ENCODE measurements around the gene MYBPH.
A peak's percentile ranks its signal among the peaks of the same experiment; 100 is the strongest.

Gene MYBPH

GRCh38 chr1:203151362-203152157 is 24.1 kb downstream of the MYBPH start:
- TF ChIP-seq, protein P1, sequence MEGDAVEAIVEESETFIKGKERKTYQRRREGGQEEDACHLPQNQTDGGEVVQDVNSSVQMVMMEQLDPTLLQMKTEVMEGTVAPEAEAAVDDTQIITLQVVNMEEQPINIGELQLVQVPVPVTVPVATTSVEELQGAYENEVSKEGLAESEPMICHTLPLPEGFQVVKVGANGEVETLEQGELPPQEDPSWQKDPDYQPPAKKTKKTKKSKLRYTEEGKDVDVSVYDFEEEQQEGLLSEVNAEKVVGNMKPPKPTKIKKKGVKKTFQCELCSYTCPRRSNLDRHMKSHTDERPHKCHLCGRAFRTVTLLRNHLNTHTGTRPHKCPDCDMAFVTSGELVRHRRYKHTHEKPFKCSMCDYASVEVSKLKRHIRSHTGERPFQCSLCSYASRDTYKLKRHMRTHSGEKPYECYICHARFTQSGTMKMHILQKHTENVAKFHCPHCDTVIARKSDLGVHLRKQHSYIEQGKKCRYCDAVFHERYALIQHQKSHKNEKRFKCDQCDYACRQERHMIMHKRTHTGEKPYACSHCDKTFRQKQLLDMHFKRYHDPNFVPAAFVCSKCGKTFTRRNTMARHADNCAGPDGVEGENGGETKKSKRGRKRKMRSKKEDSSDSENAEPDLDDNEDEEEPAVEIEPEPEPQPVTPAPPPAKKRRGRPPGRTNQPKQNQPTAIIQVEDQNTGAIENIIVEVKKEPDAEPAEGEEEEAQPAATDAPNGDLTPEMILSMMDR (IDR thresholded peaks at IDR 0.05; ENCODE audit: control insufficient read depth, extremely low read depth, insufficient read depth), result no peak
- no peak overlapping the region for H3K4me3 ChIP-seq (ENCODE audit: low read depth, low read length)
- no peak for DNase-seq (ENCODE audit: low read depth)

- DNase-seq (ENCODE audit: low read depth), result no peak
- TF ChIP-seq, protein P1 (IDR thresholded peaks at IDR 0.05; ENCODE audit: control insufficient read depth, extremely low read depth, insufficient read depth), result no peak
- no peak overlapping the region for H3K4me3 ChIP-seq (ENCODE audit: low read depth, low read length)
Measured at GRCh38 chr1:203150511-203151297, 24.9 kb downstream of the MYBPH start.

GRCh38 chr1:203149188-203149840 is 26.3 kb downstream of the MYBPH start:
- H3K4me3 ChIP-seq (ENCODE audit: low read depth, low read length), result no peak overlapping the region
- TF ChIP-seq, protein P1 (IDR thresholded peaks at IDR 0.05; ENCODE audit: control insufficient read depth, extremely low read depth, insufficient read depth), result no peak
- no peak for DNase-seq (ENCODE audit: low read depth)

- H3K4me3 ChIP-seq (ENCODE audit: low read depth, low read length), result no peak overlapping the region
- TF ChIP-seq, protein P1 (IDR thresholded peaks at IDR 0.05; ENCODE audit: control insufficient read depth, extremely low read depth, insufficient read depth), result no peak
- DNase-seq (ENCODE audit: low read depth), result no peak
Measured at GRCh38 chr1:203148579-203148978, 27.0 kb downstream of the MYBPH start.

DNA sequence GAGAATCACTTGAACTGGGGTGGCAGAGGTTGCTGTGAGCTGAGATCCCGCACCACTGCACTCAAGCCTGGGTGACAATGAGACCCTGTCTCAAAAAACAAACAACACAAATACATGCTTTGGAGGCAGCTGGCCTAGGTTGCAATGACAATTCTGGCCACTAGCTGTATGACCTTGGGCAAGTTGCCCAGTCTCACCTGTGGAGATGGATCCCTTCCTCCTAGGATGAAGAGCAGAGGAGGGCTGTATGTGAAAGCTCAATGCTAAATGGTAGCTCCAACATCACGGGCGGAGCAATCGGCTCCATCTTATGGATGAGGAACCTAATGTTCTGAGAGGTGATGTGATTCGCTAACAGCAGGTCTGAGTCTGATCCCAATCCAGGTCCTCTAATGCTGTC is 27.5 kb downstream of the MYBPH start:
- DNase-seq (ENCODE audit: low read depth), result peak; percentile 15
- no peak overlapping the region for H3K4me3 ChIP-seq (ENCODE audit: low read depth, low read length)
- TF ChIP-seq, protein P1 (IDR thresholded peaks at IDR 0.05; ENCODE audit: control insufficient read depth, extremely low read depth, insufficient read depth), result peak; percentile 66

DNA sequence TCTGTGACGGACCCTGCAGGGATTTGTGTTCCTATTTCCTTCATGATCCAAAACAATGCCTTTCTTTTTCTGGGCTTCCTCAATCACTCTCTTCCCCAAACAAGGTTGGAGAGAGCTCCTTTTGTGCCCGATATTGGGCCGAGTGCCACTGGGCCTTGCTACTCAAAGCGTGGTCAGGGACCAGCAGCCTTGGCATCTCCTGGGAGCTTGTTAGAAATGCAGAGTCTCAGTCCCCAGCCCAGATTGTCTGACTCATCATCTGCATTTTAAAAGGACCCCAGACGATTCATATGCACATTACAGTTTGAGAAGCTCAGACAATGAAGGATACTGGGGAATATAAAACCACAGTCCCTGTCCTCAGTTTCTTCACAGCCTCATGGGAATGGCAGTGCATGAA is 28.2 kb downstream of the MYBPH start:
- no peak overlapping the region for H3K4me3 ChIP-seq (ENCODE audit: low read depth, low read length)
- TF ChIP-seq, protein P1 (IDR thresholded peaks at IDR 0.05; ENCODE audit: control insufficient read depth, extremely low read depth, insufficient read depth), result no peak

More for the DNA sequence above, 28.2 kb downstream of the MYBPH start:
- DNase-seq (ENCODE audit: low read depth), result no peak

Data from LNCaP clone FGC (cell line).